ENCODE measurements around the gene STAP1.

STAP1 gene

GRCh38 chr4:67556436-67556835 is 2.1 kb upstream of the STAP1 start:
- DNase-seq (ENCODE audit: low read depth in 2 of 2) = no peak

- DNase-seq (ENCODE audit: low read depth in 2 of 2) = no peak
These were observed 6.8 kb downstream of the STAP1 start for GRCh38 chr4:67565284-67565683.

- no peak for DNase-seq (ENCODE audit: low read depth in 2 of 2)
These were observed 7.8 kb downstream of the STAP1 start for GRCh38 chr4:67566335-67566734.

- DNase-seq (ENCODE audit: low read depth in 2 of 2) = no peak
These were observed 10.3 kb downstream of the STAP1 start for GRCh38 chr4:67568820-67569219.

- no peak for DNase-seq (ENCODE audit: low read depth in 2 of 2)
These were observed 12.0 kb downstream of the STAP1 start for GRCh38 chr4:67570537-67570936.

- DNase-seq (ENCODE audit: low read depth in 2 of 2) = no peak
These were observed 13.4 kb downstream of the STAP1 start for GRCh38 chr4:67571975-67572374.

GRCh38 chr4:67573193-67573592 is 14.7 kb downstream of the STAP1 start:
- DNase-seq (ENCODE audit: low read depth in 2 of 2) = no peak

GRCh38 chr4:67575232-67576058 is 16.9 kb downstream of the STAP1 start:
- no peak for DNase-seq (ENCODE audit: low read depth in 2 of 2)

- no peak for DNase-seq (ENCODE audit: low read depth in 2 of 2)
These were observed 17.5 kb downstream of the STAP1 start for GRCh38 chr4:67576059-67576466.

GRCh38 chr4:67576538-67576937 is 18.0 kb downstream of the STAP1 start:
- no peak for DNase-seq (ENCODE audit: low read depth in 2 of 2)

- no peak for DNase-seq (ENCODE audit: low read depth in 2 of 2)
These were observed 22.1 kb downstream of the STAP1 start for GRCh38 chr4:67580577-67580976.

- no peak for DNase-seq (ENCODE audit: low read depth in 2 of 2)
These were observed 22.8 kb downstream of the STAP1 start for GRCh38 chr4:67581208-67581857.

- no peak for DNase-seq (ENCODE audit: low read depth in 2 of 2)
These were observed 23.4 kb downstream of the STAP1 start for GRCh38 chr4:67581913-67582312.

GRCh38 chr4:67584496-67584895 is 26.0 kb downstream of the STAP1 start:
- DNase-seq (ENCODE audit: low read depth in 2 of 2) = no peak

GRCh38 chr4:67587156-67587555 is 28.6 kb downstream of the STAP1 start:
- no peak for DNase-seq (ENCODE audit: low read depth in 2 of 2)

- no peak for DNase-seq (ENCODE audit: low read depth in 2 of 2)
These were observed 35.2 kb downstream of the STAP1 start for GRCh38 chr4:67593741-67594175.

GRCh38 chr4:67603310-67604028 is 44.9 kb downstream of the STAP1 start:
- no peak for DNase-seq (ENCODE audit: low read depth in 2 of 2)

- DNase-seq (ENCODE audit: low read depth in 2 of 2) = no peak
These were observed 45.5 kb downstream of the STAP1 start for GRCh38 chr4:67604029-67604381.

- DNase-seq (ENCODE audit: low read depth in 2 of 2) = no peak
These were observed 46.2 kb downstream of the STAP1 start for GRCh38 chr4:67604749-67605148.

- DNase-seq (ENCODE audit: low read depth in 2 of 2) = no peak
These were observed 49.5 kb downstream of the STAP1 start for GRCh38 chr4:67608027-67608426.

GRCh38 chr4:67614186-67614585 is 55.7 kb downstream of the STAP1 start:
- DNase-seq (ENCODE audit: low read depth in 2 of 2) = no peak

- DNase-seq (ENCODE audit: low read depth in 2 of 2) = no peak
These were observed 56.6 kb downstream of the STAP1 start for GRCh38 chr4:67615119-67615518.

- no peak for DNase-seq (ENCODE audit: low read depth in 2 of 2)
These were observed 58.0 kb downstream of the STAP1 start for GRCh38 chr4:67616478-67616877.
